GM12892 (cell line): ENCODE data around the gene DAPK1.

Experiments used
- POLR2A ChIP-seq: IDR thresholded peaks from 2 replicates; pipeline ENCODE4 v1.6.1; 2011; ENCODE audit warnings: low read depth, low read length, control low read depth
- POLR2AphosphoS5 ChIP-seq: IDR thresholded peaks from 2 replicates; pipeline ENCODE4 v1.6.1; 2011; ENCODE audit warnings: low read depth, low read length, control low read depth

GRCh38 chr9:87564791-87565241 is 67.1 kb downstream of the DAPK1 start:
- no peak for TF ChIP-seq POLR2A
- no peak for TF ChIP-seq POLR2AphosphoS5
